NCI-H226 (cell line): ENCODE results near the gene AMFR.

ENCODE experiments used
- DNase-seq: peaks from one replicate; pipeline ENCODE4 v3.0.0-alpha.2; 2015

Gene AMFR

DNA sequence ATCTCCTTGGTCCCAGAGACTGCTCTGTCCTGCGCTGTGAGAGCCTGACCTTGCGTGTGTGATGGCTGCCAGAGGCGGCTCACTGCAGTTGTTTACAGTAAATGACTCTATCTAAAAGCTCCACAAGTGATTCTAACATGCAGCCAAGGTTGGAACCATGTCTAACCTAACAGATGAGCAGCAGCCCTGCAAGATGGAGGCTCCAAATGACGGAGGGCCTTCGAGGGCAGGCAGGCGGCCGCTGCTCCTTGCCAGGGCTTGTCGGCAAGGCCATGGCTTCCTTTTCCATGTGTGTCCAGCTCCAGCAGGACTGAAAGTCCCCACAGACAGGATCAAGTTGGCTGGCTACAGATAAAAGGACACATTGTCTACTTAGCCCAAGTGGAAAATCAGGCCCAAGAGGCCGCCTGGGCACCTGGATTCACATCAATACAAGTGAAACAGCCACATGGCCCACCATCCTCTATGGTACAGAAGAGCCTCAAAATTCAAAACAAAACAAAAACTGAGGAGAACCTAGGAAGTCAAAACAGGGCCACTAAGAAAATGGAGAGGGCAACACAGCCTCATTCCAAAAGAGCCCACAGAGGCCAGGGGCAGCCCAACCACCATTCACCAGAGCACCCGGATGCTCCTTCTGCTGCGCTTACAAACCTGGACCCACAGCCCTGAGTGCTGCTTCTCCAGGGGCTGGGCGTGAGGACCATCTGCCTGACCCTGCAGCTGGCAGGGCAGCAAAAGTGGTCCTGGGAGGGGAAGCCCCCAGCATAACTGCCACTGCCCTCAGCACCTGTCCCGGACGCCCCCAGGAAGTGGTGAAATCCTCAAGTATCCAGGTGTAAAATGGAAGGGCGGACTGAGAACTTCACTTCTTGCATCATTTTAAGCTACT lies 65.0 kb downstream of the AMFR start:
- no peak for DNase-seq

- no peak for DNase-seq
These were observed 67.5 kb downstream of the AMFR start for GRCh38 chr16:56357765-56358322.

- no peak for DNase-seq
These were observed 68.0 kb downstream of the AMFR start for GRCh38 chr16:56357241-56357764.

- DNase-seq = peak; percentile 73
These were observed 68.8 kb downstream of the AMFR start for GRCh38 chr16:56356276-56357240.

- no peak for DNase-seq
These were observed 69.5 kb downstream of the AMFR start for GRCh38 chr16:56355786-56356275.

GRCh38 chr16:56355221-56355620 lies 70.1 kb downstream of the AMFR start:
- DNase-seq = no peak

GRCh38 chr16:56354746-56355145 lies 70.6 kb downstream of the AMFR start:
- DNase-seq = no peak

GRCh38 chr16:56354016-56354415 lies 71.3 kb downstream of the AMFR start:
- DNase-seq = no peak

GRCh38 chr16:56353054-56353921 lies 72.1 kb downstream of the AMFR start:
- DNase-seq = no peak

DNA sequence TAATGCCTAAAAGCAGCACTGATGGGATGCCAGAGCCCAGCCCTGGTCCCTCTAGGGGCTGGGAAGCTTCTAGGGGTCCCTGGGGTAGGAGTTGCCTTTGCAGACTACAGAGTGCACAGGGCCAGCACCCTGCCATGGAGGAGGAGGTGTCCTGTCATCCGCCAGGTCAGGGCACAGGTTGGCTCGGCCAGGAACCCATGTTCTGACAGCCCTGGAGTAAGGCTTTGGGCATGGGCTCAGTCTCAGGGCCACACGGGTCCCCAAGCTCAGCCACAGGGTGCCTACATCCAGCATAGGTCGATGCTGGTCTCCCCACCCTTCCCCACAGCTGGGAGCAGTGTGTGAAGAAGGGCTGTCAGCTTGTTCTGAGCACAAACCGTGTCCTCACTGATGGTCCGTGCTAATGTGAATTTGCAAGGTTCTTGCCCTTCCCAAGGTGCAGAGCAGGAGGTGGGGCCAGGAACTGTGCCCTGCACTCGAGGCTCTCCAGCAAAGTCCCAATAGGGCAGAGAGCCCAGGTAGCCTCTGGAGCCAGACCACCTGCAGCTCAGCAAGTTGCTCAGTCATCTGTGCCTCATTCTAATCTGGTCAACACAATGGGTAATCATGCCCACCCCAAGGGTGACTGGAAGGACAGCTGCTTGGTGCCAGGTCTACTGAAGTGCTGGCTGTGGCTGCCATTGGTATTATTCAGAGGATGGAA lies 72.8 kb downstream of the AMFR start:
- DNase-seq = no peak

- DNase-seq = no peak
These were observed 73.9 kb downstream of the AMFR start for GRCh38 chr16:56351481-56351880.

DNA sequence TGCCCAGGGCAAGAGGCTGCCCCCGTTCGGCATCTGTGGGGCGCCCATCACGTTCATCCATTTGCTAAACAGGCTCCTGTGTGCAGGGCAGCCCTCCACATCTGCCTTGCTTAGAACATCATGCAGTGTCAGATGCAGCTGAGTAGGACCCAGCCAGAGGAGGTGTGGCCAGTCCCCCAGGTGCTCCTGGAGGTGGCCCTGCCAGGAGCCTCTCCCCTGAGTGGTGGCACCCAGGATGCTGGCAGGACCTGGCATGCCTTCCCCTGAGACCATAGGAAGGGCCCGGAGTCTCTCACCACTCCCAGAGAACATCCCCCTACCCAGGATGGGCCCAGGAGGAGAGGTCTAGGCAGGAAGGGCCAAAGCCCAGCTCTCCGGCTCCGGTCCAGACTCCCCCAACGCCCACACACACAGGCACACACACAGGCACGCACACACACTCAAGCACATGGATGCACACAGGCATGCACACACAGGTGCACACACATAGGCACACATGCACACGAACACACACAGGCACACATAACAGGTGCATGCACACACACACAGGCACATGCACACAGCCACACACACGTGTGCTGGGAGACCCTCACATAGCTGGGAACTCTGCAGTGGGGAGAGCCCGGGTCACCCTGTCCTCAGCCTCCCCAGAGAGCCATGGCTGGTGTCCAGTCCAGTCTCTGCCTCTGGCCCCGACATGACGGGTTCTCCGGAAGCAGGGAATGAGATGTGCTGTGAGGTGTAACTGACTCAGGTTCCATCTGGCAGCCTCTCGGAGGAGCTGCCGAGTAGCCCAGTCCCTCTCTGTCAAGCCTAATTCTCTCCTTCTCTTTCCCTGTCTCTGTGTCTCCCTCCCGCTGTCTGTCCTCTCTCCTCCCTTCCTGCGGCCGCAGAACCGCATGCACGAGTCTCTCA lies 74.6 kb downstream of the AMFR start:
- no peak for DNase-seq

DNA sequence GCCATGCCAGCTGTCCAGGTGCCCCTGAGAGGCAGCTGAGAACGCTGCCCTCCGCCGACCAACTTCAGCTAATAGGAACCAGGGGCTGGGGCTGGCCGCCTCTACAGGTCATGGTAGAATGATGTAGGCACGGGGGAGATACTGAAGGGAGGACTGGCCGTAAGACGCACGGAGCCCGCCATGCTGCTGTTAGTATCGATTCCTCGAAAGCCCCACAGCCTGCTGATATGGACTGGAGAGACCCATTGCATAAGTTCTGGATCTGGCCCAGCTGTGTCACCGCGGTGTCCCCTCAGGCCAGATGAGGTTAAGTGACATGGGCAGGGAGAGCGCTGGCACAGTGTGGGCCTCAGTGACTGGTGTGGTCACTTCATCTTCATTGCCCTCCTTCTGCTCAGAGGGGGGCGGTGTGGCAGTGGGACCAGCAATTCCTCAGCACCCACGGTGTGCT lies 75.6 kb downstream of the AMFR start:
- DNase-seq = no peak

DNA sequence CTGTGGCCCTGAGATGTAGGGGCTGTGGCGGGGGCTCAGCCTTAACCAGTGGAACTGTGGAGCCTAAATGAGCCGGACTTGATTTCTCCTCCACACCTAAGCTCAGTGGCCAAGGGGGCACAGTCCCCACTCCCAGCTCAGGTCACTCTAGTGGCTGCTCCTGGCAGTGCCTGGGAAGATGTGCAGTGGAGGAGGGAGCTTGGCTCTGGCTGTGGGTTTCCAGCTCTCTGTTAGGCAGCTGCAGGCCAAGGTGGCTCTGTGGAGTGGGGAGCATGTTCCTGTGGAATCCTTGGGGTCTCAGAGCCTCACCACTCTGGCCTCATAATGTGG lies 76.3 kb downstream of the AMFR start:
- no peak for DNase-seq

GRCh38 chr16:56348168-56349085 lies 76.9 kb downstream of the AMFR start:
- no peak for DNase-seq

DNA sequence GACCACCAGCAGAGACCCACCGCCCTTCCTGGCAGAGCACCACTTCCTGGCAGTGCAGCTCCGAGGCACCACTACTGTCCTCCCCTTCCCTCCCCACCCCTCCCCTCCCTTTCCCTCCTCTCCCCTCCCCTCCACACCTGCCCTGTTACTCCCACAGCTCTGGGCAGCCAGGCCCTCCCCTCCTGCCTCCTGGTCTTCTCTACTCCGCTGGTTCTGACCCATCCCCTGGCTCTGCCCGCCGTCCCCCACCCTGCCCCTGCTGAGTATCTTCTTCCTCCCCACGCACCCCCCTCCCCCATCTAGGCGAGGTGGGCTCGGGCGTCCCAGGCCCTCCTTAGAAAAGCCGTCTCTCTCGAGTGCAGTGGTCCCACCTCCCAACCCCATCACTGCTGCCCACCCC lies 77.7 kb downstream of the AMFR start:
- no peak for DNase-seq

GRCh38 chr16:56347166-56347565 lies 78.2 kb downstream of the AMFR start:
- no peak for DNase-seq

GRCh38 chr16:56346131-56346890 lies 79.0 kb downstream of the AMFR start:
- DNase-seq = no peak
